KG1 (cell line): ENCODE data around the gene GSTM2.
A peak's percentile ranks its signal among the peaks of the same experiment; 100 is the strongest.

Experiments
- DNase-seq: peaks from one replicate; lab custom pipeline; 2025; lab: John Stamatoyannopoulos, UW

Gene GSTM2

GRCh38 chr1:109629372-109630030 is 38.4 kb upstream of the GSTM2 start:
- no peak for DNase-seq

- DNase-seq = no peak
These were observed 37.6 kb upstream of the GSTM2 start for GRCh38 chr1:109630081-109630897.

GRCh38 chr1:109630898-109631512 is 36.9 kb upstream of the GSTM2 start:
- DNase-seq = no peak

- DNase-seq = no peak
These were observed 36.0 kb upstream of the GSTM2 start for GRCh38 chr1:109631513-109632505.

GRCh38 chr1:109632671-109633346 is 35.0 kb upstream of the GSTM2 start:
- DNase-seq = no peak

- no peak for DNase-seq
These were observed 33.6 kb upstream of the GSTM2 start for GRCh38 chr1:109634292-109634691.

GRCh38 chr1:109634771-109635750 is 32.8 kb upstream of the GSTM2 start:
- DNase-seq = no peak

- no peak for DNase-seq
These were observed 32.0 kb upstream of the GSTM2 start for GRCh38 chr1:109635862-109636200.

GRCh38 chr1:109636201-109636952 is 31.5 kb upstream of the GSTM2 start:
- no peak for DNase-seq

GRCh38 chr1:109637446-109637845 is 30.4 kb upstream of the GSTM2 start:
- DNase-seq = no peak

- no peak for DNase-seq
These were observed 28.6 kb upstream of the GSTM2 start for GRCh38 chr1:109639063-109639840.

- DNase-seq = no peak
These were observed 28.0 kb upstream of the GSTM2 start for GRCh38 chr1:109639841-109640184.

GRCh38 chr1:109640285-109640865 is 27.5 kb upstream of the GSTM2 start:
- peak; percentile 72 for DNase-seq

GRCh38 chr1:109641078-109641740 is 26.6 kb upstream of the GSTM2 start:
- DNase-seq = no peak

- DNase-seq = no peak
These were observed 26.0 kb upstream of the GSTM2 start for GRCh38 chr1:109641861-109642260.

- no peak for DNase-seq
These were observed 25.2 kb upstream of the GSTM2 start for GRCh38 chr1:109642626-109643025.

- peak; percentile 66 for DNase-seq
These were observed 24.2 kb upstream of the GSTM2 start for GRCh38 chr1:109643385-109644230.
